K562 (cell line): ENCODE results near the gene PTPN18. TPM values are rescaled to one million over a fixed set of nuclear protein-coding genes. Genes with fewer than 3 reads are reported as not detected.

Experiments used
- ARID1B ChIP-seq: fragments of 450-650 bp; IDR thresholded peaks from 2 replicates; pipeline ENCODE4 v1.6.1; 2016; ENCODE audit warnings: antibody characterized with exemption, mild to moderate bottlenecking, inconsistent platforms
- CHD1 ChIP-seq: fragments of 200-600 bp; sonication (generic); IDR thresholded peaks from one replicate; pipeline ENCODE4 v1.6.1; 2012; ENCODE audit warnings: mild to moderate bottlenecking, moderate library complexity, low read length, inconsistent platforms
- E2F1 ChIP-seq: sonication (generic); formaldehyde crosslinking; IDR thresholded peaks from 2 replicates; pipeline ENCODE4 v1.8.1; 2023; ENCODE audit warnings: mild to moderate bottlenecking, missing genetic modification reagents, moderate library complexity
- FOS ChIP-seq: IDR thresholded peaks from 3 replicates; pipeline ENCODE4 v1.6.1; 2011; ENCODE audit not compliant: insufficient read length; ENCODE audit errors: extremely low read depth
- FOXJ3 ChIP-seq: sonication (generic); formaldehyde crosslinking; IDR thresholded peaks from 2 replicates; pipeline ENCODE4 v1.4.0; 2020; ENCODE audit warnings: mild to moderate bottlenecking, missing genetic modification reagents
- FOXK2 ChIP-seq, 2 experiments: fragments of 450-650 bp; IDR thresholded peaks in 1 of 2; conservative IDR thresholded peaks in 1 of 2; 2 replicates each; pipeline ENCODE4 v1.6.1; 2016; ENCODE audit warnings: low read depth in 2 of 2, mild to moderate bottlenecking in 1 of 2
- GATAD2A ChIP-seq: fragments of 450-650 bp; IDR thresholded peaks from 2 replicates; pipeline ENCODE4 v1.6.1; 2017
- PHF20 ChIP-seq: fragments of 450-650 bp; IDR thresholded peaks from 2 replicates; pipeline ENCODE4 v1.6.1; 2018; ENCODE audit not compliant: partially characterized antibody
- POLR2A ChIP-seq: fragments of 450-650 bp; conservative IDR thresholded peaks from 2 replicates; pipeline ENCODE4 v1.6.1; 2016
- PPARD ChIP-seq: fragments of 250-450 bp; sonication (Bioruptor Pico); IDR thresholded peaks from 2 replicates; pipeline ENCODE4 v1.8.0; 2022; ENCODE audit warnings: inconsistent platforms, mild to moderate bottlenecking, moderate library complexity
- PRDM10 ChIP-seq: fragments of 450-650 bp; IDR thresholded peaks from 2 replicates; pipeline ENCODE4 v1.6.1; 2018; ENCODE audit not compliant: partially characterized antibody
- REST ChIP-seq, 2 experiments: fragments of 450-650 bp; formaldehyde crosslinking in 1 of 2; IDR thresholded peaks; 2 replicates each; pipeline versions ENCODE4 v1.4.0 to v1.6.1; 2014 to 2020; ENCODE audit warnings: mild to moderate bottlenecking in 2 of 2, borderline replicate concordance in 1 of 2, low read depth in 1 of 2
- TCF7L2 ChIP-seq: fragments of 150-350 bp; IDR thresholded peaks from 2 replicates; pipeline ENCODE4 v1.6.1; 2016; ENCODE audit warnings: low read depth, mild to moderate bottlenecking, low read length, moderate library complexity
- ZNF707 ChIP-seq: fragments of 250-450 bp; sonication (Bioruptor Pico); conservative IDR thresholded peaks from 2 replicates; pipeline ENCODE4 v1.8.0; 2022; ENCODE audit warnings: inconsistent platforms, mild to moderate bottlenecking, moderate library complexity
- polyA plus RNA-seq, 8 experiments: library from polyadenylated mRNA; depleted of rRNA in 4 of 8; stranded (reverse) in 5 of 8; unstranded in 3 of 8; fragments of >200 nt; fragmentation: Nextera tagmentation in 2 of 8; fragmentation: Illumina TruSeq in 1 of 8; extraction: Ambion mirVana in 2 of 8; extraction: Trizol in 1 of 8; gene quantifications; 2 replicates each; pipeline versions ENCODE4 v1.2.1 to v1.2.3, GENCODE V29; 2011 to 2014; ENCODE audit warnings: inconsistent platforms in 1 of 8, missing spikeins in 1 of 8
- total RNA-seq, 7 experiments: library from RNA; depleted of rRNA in 6 of 7; stranded (reverse); fragments of >200 nt in 6 of 7; fragmentation: Illumina TruSeq in 2 of 7; extraction: Trizol in 2 of 7; gene quantifications; 2 replicates each; pipeline versions ENCODE4 v1.2.1 to v1.2.3, GENCODE V29; 2011 to 2021; ENCODE audit warnings: low replicate concordance in 1 of 7

PTPN18 gene
- total and polyA plus RNA-seq, 9 of the 15 experiments (the other 6 are each of a cell fraction or from before 2014, with no cell fraction given), result 11.6 to 90.7 (median 49.6) TPM

GRCh38 chr2:130380096-130380934 lies 24.5 kb downstream of the PTPN18 start (continued):
- TF ChIP-seq PRDM10 (no peak), REST (IDR thresholded peaks at IDR 0.05; ENCODE audit: borderline replicate concordance) (no peak), REST (CRISPR knock-in tag; IDR thresholded peaks at IDR 0.05; ENCODE audit: low read depth) (no peak), FOXK2 (conservative IDR thresholded peaks at IDR 0.05 in 1 of 2, IDR thresholded peaks at IDR 0.05 in 1 of 2; ENCODE audit: low read depth in 2 of 2) (no peak), PHF20 (no peak), CHD1 (no peak), E2F1 (CRISPR knock-in tag) (no peak), FOS (no peak), GATAD2A (0 out of 2 replicates have a peak, but pooled peaks have one; percentile 49), TCF7L2 (no peak), PPARD (CRISPR knock-in tag) (no peak), ARID1B (peak; percentile 89), ZNF707 (CRISPR knock-in tag) (no peak), FOXJ3 (CRISPR knock-in tag) (no peak), POLR2A (no peak)
